Smooth muscle cell (in vitro differentiated cells): ENCODE results near the gene GRIFIN. TPM values are rescaled to one million over a fixed set of nuclear protein-coding genes. Genes with fewer than 3 reads are reported as not detected.

Experiments used
- DNase-seq: peaks from one replicate; lab custom pipeline; 2025; ENCODE audit not compliant: unreplicated experiment; lab: John Stamatoyannopoulos, UW
- H2AFZ ChIP-seq: fragments of 200-600 bp; sonication (generic); 2 replicates; pipeline ENCODE4 v1.6.0; 2016; ENCODE audit warnings: antibody characterized with exemption, low read depth, mild to moderate bottlenecking
- H3F3A ChIP-seq: fragments of 200-600 bp; sonication (generic); 2 replicates; pipeline ENCODE4 v1.6.0; 2017; ENCODE audit warnings: antibody characterized with exemption, low read depth
- H3K27ac ChIP-seq: fragments of 200-600 bp; sonication (generic); 2 replicates; pipeline ENCODE4 v1.5.1; 2016; ENCODE audit warnings: low read depth, mild to moderate bottlenecking
- H3K27me3 ChIP-seq: fragments of 200-600 bp; sonication (generic); 2 replicates; pipeline ENCODE4 v1.6.1; 2016; ENCODE audit warnings: low read depth, mild to moderate bottlenecking
- H3K36me3 ChIP-seq: fragments of 200-600 bp; sonication (generic); 2 replicates; pipeline ENCODE4 v1.5.1; 2016; ENCODE audit warnings: low read depth
- H3K4me1 ChIP-seq: fragments of 200-600 bp; sonication (generic); 2 replicates; pipeline ENCODE4 v1.5.1; 2016; ENCODE audit warnings: low read depth
- H3K4me2 ChIP-seq: fragments of 200-600 bp; sonication (generic); 2 replicates; pipeline ENCODE4 v1.6.0; 2016; ENCODE audit warnings: mild to moderate bottlenecking
- H3K4me3 ChIP-seq: fragments of 200-600 bp; sonication (generic); 2 replicates; pipeline ENCODE4 v1.5.1; 2016; ENCODE audit warnings: mild to moderate bottlenecking
- H3K79me2 ChIP-seq: fragments of 200-600 bp; sonication (generic); 2 replicates; pipeline ENCODE4 v1.6.0; 2016; ENCODE audit warnings: low read depth, mild to moderate bottlenecking
- H3K9ac ChIP-seq: fragments of 200-600 bp; sonication (generic); 2 replicates; pipeline ENCODE4 v1.6.0; 2016; ENCODE audit warnings: low read depth
- H3K9me3 ChIP-seq: fragments of 200-600 bp; sonication (generic); replicated peaks from 2 replicates; pipeline ENCODE4 v1.5.1; 2016; ENCODE audit warnings: low read depth
- H4K20me1 ChIP-seq: fragments of 200-600 bp; sonication (generic); 2 replicates; pipeline ENCODE4 v1.6.0; 2016; ENCODE audit warnings: low read depth
- CTCF ChIP-seq: fragments of 200-600 bp; sonication (generic); IDR thresholded peaks from 2 replicates; pipeline ENCODE4 v1.5.1; 2017; ENCODE audit warnings: borderline replicate concordance, mild to moderate bottlenecking, antibody characterized with exemption; ENCODE audit not compliant: insufficient read depth, poor library complexity, severe bottlenecking
- WGBS: methylation state at CpG from one replicate; pipeline ENCODE4 v1.1.7; 2016; ENCODE audit warnings: low lambda C conversion rate; 5-methylcytosine and 5-hydroxymethylcytosine counted together
- polyA plus RNA-seq: library from polyadenylated mRNA; unstranded; fragments of >200 nt; fragmentation: Nextera tagmentation; extraction: Ambion mirVana; gene quantifications from 2 replicates; pipeline ENCODE4 v1.2.1, GENCODE V29; 2016
- total RNA-seq: library from RNA; depleted of rRNA; stranded (reverse); fragments of >200 nt; gene quantifications from 2 replicates; pipeline ENCODE4 v1.2.3, GENCODE V29; 2014

GRIFIN gene
- total and polyA plus RNA-seq, 2 experiments from 2014 or later = not detected

DNA sequence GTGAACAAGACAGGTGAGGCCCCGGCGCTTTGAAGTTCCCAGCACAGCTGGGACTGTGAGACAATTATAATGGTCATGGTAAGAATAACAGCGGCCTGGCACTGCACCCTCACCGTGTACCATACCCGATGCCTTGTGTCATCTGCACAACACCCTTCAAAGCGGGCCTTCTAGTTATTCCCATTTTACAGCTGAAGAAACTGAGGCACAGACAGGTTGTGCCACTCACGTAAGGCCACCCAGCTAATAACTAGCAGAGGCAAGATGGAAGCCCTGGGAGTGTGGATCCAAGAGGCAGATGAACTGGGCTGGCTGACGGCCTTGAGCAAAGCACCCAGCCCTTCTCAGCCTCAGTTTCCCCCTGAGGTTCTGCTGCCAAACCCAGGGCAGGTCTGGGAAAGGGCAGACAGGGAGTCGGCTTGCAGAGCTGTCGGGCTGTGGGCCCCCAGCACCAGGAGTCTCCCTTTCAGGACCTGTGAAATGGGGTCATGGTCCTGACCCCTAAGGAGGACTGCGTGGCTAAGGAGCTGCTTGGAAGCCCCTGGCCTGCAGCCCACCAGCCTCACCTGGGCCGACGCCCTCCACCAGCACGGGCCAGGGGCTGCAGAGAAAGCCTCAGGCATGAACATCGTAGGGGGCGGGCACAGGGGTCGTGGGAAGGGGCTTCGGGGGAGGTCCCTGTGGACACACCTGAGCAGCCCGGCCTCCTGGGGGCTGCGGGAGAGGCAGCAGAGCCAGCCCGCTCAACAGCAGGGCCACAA is 28.1 kb upstream of the GRIFIN start:
- Histone ChIP-seq H3K36me3 (no peaks in the 10 kb centered on the region), H3K27me3 (no peaks in the 10 kb centered on the region), H3K9ac (no peak overlapping the region), H4K20me1 (no peaks in the 10 kb centered on the region), H3K79me2 (no peaks in the 10 kb centered on the region), H3K4me3 (no peak overlapping the region), H3K9me3 (no peaks in the 10 kb centered on the region), H3K4me1 (peaks cover 31% of the 10 kb centered on the region), H3K27ac (no peak overlapping the region), H3F3A (peaks cover 11% of the 10 kb centered on the region), H3K4me2 (no peak overlapping the region), H2AFZ (no peak overlapping the region)
- WGBS = 96% methylated on average over 12 of the region's 21 CpGs
- no peak for TF ChIP-seq CTCF
- DNase-seq = no peak

GRCh38 chr7:2503056-2503941 is 27.1 kb upstream of the GRIFIN start:
- no peaks in the 10 kb centered on the region for H3K9me3 ChIP-seq
- H3K4me3 ChIP-seq = no peak overlapping the region
- no peaks in the 10 kb centered on the region for H3K36me3 ChIP-seq
- no peaks in the 10 kb centered on the region for H4K20me1 ChIP-seq
- no peaks in the 10 kb centered on the region for H3K27me3 ChIP-seq
- H3K79me2 ChIP-seq = no peaks in the 10 kb centered on the region
- no peak overlapping the region for H2AFZ ChIP-seq
- 78% methylated on average over 23 of the region's 25 CpGs for WGBS
- TF ChIP-seq CTCF = no peak
- peaks cover 31% of the 10 kb centered on the region for H3K4me1 ChIP-seq
- H3K9ac ChIP-seq = no peak overlapping the region
- peaks cover 4% of the 10 kb centered on the region for H3F3A ChIP-seq
- no peak overlapping the region for H3K4me2 ChIP-seq
- DNase-seq = no peak
- no peak overlapping the region for H3K27ac ChIP-seq

- H3K4me2 ChIP-seq = no peak overlapping the region
Observed at GRCh38 chr7:2502647-2502966, 26.4 kb upstream of the GRIFIN start.

More at GRCh38 chr7:2502647-2502966, 26.4 kb upstream of the GRIFIN start:
- no peak for DNase-seq
- Histone ChIP-seq H3K27me3 (no peaks in the 10 kb centered on the region), H3F3A (no peaks in the 10 kb centered on the region), H3K79me2 (no peaks in the 10 kb centered on the region), H3K9ac (no peak overlapping the region), H2AFZ (no peak overlapping the region), H4K20me1 (no peaks in the 10 kb centered on the region), H3K4me3 (no peak overlapping the region), H3K36me3 (no peaks in the 10 kb centered on the region), H3K27ac (no peak overlapping the region), H3K9me3 (no peaks in the 10 kb centered on the region), H3K4me1 (peaks cover 33% of the 10 kb centered on the region)
- TF ChIP-seq CTCF = no peak
- 87% methylated on average over 6 of the region's 13 CpGs for WGBS
